Activated CD8-positive, alpha-beta memory T cell treated with anti-CD3 and anti-CD28 coated beads, Interleukin-2, amount 50 U/mL, for 4 hours (primary cell): ENCODE measurements around the gene COG4.
A peak's percentile ranks its signal among the peaks of the same experiment; 100 is the strongest.
"Not testable (repeated sequence)": the region's sequence is repeated elsewhere in the genome, so short reads cannot be mapped to it uniquely, and the experiment has no call there.

Source experiments
- DNase-seq: peaks from one replicate; pipeline ENCODE4 v3.0.0-alpha.2; 2020

The COG4 gene

GRCh38 chr16:70523076-70523742, at the start of gene COG4:
Gene COG4, minus strand, starts transcription at chr16:70523554. Its CDS starts 11 bp downstream, at chr16:70523543.
- DNase-seq, result peak; percentile 90

GRCh38 chr16:70572926-70573270, 49.5 kb upstream of the COG4 start:
- no peak for DNase-seq

- DNase-seq, result no peak
These were observed 48.9 kb upstream of the COG4 start for GRCh38 chr16:70572050-70572925.

GRCh38 chr16:70571623-70572022, 48.3 kb upstream of the COG4 start:
- no peak for DNase-seq

- no peak for DNase-seq
These were observed 47.7 kb upstream of the COG4 start for GRCh38 chr16:70570967-70571570.

- no peak for DNase-seq
These were observed 46.4 kb upstream of the COG4 start for GRCh38 chr16:70569752-70570151.

GRCh38 chr16:70568601-70569237, 45.4 kb upstream of the COG4 start:
- no peak for DNase-seq

- no peak for DNase-seq
These were observed 41.7 kb upstream of the COG4 start for GRCh38 chr16:70565053-70565452.

GRCh38 chr16:70563636-70564035, 40.3 kb upstream of the COG4 start:
- DNase-seq, result no peak

- no peak for DNase-seq
These were observed 38.3 kb upstream of the COG4 start for GRCh38 chr16:70561623-70562022.

- DNase-seq, result no peak
These were observed 32.7 kb upstream of the COG4 start for GRCh38 chr16:70556063-70556462.

- DNase-seq, result no peak
These were observed 30.3 kb upstream of the COG4 start for GRCh38 chr16:70553645-70554044.

- DNase-seq, result no peak
These were observed 29.3 kb upstream of the COG4 start for GRCh38 chr16:70552675-70553074.

GRCh38 chr16:70551788-70552187, 28.4 kb upstream of the COG4 start:
- DNase-seq, result no peak

- no peak for DNase-seq
These were observed 26.7 kb upstream of the COG4 start for GRCh38 chr16:70550082-70550481.

GRCh38 chr16:70548936-70549335, 25.6 kb upstream of the COG4 start:
- no peak for DNase-seq

GRCh38 chr16:70544548-70544947, 21.2 kb upstream of the COG4 start:
- no peak for DNase-seq

- no peak for DNase-seq
These were observed 17.6 kb upstream of the COG4 start for GRCh38 chr16:70540994-70541393.

- no peak for DNase-seq
These were observed 11.6 kb upstream of the COG4 start for GRCh38 chr16:70534971-70535370.

- not testable (repeated sequence) for DNase-seq
These were observed 6.6 kb upstream of the COG4 start for GRCh38 chr16:70529954-70530353.

GRCh38 chr16:70529051-70529777, 5.9 kb upstream of the COG4 start:
- DNase-seq, result no peak

- no peak for DNase-seq
These were observed 4.1 kb upstream of the COG4 start for GRCh38 chr16:70527315-70527996.
